GM18517 (cell line): Measurements from ENCODE around the gene RASSF1.
"Not testable (repeated sequence)": the region's sequence is repeated elsewhere in the genome, so short reads cannot be mapped to it uniquely, and the experiment has no call there.

Source experiments
- ATAC-seq: cut with Tn5 transposase; IDR thresholded peaks from one replicate; pipeline ENCODE4 v1.9.1; 2021; ENCODE audit warnings: mild to moderate bottlenecking, moderate library complexity; ENCODE audit not compliant: unreplicated experiment

RASSF1 gene

DNA sequence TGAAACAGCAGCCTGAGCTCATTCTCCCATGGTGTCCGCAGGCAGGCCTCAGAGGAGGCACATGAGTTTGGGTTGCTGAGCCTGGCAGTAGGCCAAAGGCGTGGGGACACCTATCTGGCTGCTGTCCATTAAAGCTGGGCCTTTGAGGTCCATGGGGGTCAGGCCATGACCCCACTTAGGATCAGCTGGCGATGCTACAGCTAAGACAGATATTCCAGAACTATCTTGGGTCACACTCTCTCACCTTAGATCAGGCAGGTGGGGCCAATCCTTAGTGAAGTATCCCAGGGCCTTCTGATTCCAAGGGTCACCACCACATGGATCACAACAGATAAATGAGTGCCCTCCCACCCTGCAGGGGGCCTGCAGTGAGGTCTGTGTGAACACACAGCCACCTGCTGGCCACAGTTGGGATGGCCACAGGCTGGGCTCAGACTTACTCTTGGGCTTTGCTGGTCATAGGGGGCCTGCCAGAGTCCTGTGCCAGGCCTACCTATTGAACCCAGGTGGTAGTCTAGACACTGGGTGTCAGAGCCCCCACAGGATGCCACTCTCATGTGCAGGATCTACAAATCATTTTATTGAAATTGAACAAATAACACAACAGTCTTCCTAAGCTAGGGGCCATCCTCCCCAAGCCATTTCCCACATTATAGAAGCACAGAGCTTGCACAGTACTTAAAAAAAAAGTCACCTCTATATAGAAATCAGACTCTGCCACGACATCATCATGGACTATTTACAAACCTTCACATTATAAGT lies 16.1 kb downstream of the RASSF1 start:
- ATAC-seq = no peak

DNA sequence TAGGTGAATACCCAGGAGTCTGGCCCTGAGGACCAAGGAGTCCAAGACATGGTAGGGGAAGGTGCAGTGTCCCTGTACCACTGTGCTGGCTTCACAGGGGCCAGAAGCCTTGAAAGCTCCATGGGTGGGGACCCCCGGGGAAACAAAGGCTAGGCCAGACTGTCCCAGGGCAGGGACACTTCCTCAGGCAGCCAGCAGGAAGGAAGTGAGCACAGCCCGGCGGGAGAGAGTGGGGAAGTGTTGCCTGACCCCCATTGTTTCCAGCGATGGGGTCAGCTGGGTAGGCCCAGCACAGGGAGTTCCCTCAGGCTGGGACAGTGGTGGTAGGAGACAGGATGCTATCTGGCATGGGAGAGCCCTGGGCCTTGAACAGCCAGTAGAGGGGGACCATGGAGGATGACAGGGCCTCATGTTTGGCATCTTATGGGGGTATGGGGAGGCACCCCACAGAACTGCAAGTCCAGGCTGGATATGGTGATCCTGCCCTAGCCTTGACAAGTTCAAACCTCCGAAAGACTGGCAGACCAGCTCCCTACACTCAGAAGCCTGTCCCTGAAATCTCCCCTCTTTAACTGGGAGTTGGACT lies 16.9 kb downstream of the RASSF1 start:
- ATAC-seq = no peak

DNA sequence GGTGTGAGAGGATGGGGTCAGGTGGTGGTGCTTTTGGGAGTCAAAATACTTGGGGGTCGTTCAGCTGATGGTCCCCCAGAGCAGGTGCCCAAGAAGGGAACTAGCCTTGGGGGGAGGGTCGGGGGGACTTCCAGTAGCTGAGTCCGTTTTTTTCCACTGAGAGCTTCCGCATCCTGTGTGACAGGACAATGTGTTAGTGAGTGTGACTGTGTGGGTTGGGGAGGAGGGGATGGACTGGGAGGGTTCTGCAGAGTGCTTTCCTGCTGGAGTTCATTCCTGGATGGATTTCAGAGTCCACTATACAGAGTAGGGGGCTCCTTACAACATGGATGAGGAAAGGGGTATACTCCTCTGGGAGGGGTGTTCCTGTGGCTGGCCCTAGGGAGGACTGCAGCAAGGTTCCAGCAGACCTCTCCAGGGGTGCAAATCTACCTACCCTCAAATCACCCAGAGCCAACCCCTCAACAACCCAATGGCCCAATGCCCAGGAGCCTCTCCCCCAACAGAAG lies 17.5 kb downstream of the RASSF1 start:
- ATAC-seq = no peak

DNA sequence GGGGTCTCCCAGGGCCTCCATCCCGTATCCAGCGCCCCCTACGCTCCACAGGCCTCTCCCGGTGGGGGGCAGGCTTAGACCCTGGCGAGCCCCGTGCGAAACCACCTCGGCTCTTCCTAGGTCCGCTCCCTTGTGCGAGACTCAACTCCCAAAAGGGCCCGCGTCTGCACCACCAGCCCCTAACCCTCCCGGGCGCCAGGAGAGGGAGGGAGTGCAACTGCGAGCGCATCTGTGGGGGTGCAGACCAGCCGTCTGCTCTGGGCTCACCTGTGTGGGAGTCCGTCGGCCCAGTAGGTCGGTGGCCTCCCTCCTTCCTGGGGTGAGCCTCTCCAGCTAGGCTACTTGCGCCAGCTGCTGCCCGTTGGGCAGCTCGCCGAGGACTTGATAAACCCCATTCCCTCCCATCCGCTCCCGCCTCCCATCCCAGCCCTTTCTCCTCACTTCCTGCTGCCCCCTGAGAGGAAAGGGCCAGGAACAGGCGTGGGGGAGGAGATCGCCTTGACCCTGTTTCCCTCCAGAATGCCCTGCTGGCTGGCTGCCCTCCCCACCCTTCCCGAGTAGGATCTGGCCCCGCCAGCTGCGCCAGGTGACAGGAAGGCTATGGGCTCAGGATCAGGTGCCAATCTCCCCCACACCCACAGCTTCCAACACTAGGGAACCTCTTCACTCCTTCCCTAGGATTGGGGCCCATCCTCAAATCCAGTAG lies 18.1 kb downstream of the RASSF1 start, which contains the start of gene HYAL2:
Gene HYAL2 (minus strand): TSS at position 360 of the 706 bp plus-strand sequence. CDS start 2,256 bp downstream, outside the sequence.
- no peak for ATAC-seq

DNA sequence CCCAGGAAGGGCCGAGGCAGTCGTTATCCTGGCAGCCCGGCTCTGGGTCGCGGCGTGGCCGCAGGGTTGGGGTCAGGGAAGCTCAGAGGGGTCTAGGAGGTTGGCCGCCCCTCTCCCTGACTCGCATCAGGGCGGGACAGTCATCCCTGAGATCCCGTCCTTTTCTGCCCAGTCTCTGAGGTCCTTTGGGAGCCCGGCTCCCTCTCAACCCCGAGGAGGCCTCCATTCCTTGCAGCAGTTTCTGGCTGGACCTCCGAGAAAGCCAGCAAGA lies 18.6 kb downstream of the RASSF1 start:
- ATAC-seq = no peak

DNA sequence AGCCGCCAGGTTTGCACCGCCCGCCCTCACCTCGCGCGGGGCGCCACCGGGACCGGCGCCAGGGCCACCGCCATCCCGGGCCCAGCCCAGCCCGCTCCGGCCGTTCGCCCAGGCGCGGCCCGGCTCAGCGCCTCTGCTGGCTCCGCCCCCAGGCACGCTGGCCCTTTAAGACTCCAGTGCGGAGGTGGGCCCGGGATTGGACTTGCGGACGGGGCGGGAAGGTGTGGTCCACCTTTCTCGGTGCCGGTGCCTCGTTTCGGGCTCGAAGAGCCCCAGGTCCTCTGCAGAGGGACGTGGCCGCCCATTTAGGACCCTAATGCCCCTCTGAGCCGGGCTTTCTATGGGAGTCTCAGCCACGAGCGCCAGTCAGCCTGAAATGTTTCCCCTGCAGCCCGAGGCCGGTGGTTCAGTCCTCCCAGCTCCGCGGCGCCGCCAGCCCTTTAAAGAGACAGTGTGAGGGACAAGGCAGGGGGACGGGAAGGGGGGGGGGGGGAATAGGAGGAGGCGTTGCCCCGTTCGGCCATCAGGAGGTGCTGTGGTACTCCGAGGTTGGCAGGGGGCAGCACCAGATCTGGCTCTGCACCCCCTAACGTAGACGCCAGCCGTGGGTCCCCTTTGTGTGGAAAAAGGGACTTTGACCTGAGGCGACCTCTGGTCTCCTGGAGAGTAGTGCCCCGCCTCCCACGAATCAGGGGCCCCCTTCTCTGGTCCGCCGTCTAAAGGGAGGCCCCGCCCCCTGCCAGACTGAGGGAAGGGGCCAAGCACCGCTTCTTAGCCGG lies 19.1 kb downstream of the RASSF1 start:
- peak; percentile 65 for ATAC-seq

DNA sequence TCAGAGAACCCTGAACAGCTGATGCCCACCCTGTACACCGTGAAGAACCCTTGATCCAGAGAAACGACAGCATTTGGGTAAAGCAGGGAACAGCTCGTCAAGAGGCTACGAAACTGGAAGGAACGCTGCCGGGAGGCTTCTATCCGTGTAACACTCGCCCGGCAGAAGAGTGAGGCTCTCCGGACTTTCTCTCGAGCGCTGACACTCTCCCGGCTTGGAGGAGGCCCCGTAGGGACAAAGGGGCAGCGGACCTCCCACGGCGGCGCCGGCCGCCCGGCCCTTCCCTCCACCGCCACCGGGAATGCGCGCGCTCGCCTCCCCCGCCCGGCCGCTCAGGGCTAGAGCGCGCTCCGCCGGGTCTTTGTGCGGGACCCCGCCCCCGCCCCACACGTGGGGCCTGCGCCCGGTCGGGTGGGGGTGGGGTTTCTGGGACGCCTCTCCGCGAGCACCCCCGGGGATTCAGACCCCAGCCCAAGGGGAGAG lies 19.7 kb downstream of the RASSF1 start:
- ATAC-seq = peak; percentile 48

DNA sequence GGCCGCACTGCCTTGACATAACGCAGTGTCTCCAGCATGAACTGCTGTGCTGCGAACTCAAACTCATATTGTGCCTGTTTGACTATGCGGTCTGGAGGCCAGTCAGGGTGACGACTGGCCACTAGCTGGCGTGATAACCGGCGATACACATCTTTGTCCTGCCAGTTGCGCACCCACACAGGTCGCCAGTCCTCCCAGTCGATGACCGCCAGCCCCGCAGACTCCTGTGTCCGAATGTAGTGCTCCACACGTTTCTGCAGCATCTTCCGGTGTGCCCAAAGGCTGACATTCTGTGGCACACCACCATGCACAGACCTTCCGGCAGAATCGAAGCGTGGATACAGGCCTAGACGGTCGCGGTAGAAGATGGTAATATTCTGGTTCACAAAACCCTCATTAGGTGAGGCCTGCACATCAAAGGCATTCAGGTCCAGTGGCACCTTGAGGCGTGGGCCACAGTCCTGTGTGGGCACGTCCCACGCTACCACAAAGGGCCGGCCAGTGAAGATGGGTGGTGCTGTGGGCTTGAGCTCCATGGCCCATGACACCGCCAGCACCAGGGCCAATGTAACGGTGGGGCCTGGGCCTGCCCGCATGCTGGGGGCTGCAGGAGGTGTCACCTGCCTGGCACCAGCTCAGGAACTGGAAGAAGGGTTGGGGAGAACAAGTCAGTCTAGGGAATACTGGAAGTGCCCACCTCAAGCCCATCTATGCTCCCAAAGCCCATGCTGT lies 20.6 kb downstream of the RASSF1 start:
- ATAC-seq = no peak

DNA sequence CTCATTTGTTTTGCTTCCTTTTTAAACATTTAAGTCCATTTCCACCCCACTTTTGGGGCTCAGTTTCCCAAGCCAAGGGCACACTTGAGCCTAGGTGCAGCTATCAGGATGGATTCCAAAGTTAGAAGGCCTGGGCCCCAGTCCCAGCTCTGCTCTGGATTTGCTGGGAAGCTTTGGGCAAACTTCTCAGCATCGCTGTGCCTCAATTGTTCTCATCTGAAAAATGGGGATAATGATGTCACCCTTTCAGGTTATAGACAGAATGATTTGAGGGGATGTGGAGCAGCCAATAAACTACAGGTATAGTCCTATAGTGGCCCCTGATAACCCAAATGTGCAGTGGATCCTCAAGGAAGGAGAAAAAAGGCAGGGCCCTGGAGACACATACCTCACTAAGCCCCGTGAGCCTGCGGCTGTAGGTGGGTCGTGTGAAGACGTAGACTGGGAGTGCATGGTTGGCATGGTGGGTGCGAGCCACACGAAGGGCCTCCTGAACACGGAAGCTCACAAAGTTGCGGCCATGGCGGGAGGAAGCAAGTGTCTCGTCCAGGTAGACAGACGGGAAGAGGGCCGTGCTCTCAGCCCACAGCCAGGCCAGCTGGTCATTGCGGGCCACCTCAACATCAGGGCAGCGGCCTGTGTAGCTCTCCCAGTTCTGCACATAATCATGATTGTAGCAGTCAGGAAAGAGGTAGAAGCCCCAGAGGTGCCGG lies 21.3 kb downstream of the RASSF1 start:
- no peak for ATAC-seq

DNA sequence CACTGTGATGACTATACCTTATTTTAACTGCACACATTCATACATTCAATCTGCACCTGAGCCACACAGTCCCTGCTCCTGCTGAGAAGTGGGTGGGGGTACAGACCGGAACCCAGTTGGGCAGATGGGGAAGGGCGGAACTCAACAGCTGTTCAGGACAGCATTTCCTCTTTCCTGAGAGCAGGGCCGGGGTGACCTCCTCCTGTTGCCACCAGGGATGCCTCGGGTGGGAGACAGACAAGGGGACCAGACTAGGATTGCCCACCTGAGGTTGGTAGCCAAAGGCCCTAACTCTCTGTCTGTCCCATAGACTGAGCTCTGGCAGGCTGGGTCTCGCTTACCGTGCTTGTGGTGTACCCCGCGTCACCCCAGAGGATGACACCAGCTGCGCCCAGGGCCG lies 22.0 kb downstream of the RASSF1 start:
- no peak for ATAC-seq

DNA sequence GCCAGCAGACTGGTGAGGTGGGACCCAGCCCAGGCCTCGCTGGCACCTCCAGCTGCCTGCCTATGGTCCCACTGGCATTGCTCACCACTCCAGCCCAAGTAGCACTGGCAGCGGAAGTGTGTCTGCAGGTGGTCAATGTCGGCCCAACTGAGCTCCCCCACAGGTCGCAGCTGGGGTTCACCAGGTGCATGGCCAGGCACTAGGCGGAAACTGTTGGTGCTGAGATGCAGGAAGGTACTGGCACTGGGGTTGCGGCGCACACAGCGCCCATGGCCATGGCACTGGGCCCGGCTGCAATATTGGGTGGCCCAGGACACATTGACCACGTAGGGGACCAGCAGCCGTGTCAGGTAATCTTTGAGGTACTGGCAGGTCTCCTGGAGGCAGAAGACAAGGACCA lies 22.5 kb downstream of the RASSF1 start:
- no peak for ATAC-seq

DNA sequence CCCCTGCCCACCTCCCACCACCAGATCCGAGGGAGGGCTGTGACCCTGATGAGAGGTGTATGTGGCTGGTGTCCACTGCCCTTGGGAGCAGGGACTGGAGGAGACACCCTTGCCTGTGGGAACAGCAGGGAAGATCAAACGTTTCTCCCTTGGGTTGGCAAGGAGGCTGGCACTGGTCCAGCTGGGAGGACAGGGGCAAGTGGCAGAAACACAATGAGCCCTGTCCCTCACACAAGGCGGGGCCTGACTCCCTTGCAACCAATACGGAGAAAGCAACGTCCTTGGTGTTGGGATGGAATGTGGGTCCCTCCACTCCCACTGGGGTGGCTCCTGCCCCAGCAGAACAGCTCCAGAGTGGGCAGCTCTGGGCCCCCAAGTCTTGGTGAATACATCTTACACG lies 23.3 kb downstream of the RASSF1 start:
- no peak for ATAC-seq

DNA sequence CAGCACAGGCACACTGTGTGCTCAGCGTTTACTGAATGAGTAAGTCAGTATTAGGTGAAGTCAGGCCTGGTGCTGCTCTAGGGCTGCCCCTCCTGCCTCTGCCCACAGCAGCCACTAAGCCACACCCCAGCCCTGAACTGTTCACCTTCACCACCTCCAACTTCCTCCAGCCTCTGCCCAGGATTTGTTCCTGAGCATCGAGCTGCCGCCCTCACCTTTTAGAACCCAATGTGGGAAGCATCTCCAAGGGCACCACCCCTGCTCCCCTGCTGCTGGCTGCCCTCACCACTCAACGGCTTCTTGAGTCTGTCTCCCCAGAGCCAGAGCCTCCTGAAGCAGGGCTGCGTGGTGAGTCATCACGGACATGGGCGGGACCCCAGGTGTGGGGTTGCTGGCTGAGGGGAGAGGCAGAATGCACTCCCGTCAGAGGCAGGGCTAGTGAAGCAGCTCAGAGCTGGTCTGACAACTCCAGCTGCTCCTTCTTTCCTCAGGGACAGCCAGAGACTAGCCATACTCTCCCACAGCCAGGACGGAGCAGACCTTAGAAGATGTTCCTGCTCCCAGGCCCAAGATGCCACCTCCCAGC lies 23.9 kb downstream of the RASSF1 start:
- no peak for ATAC-seq

DNA sequence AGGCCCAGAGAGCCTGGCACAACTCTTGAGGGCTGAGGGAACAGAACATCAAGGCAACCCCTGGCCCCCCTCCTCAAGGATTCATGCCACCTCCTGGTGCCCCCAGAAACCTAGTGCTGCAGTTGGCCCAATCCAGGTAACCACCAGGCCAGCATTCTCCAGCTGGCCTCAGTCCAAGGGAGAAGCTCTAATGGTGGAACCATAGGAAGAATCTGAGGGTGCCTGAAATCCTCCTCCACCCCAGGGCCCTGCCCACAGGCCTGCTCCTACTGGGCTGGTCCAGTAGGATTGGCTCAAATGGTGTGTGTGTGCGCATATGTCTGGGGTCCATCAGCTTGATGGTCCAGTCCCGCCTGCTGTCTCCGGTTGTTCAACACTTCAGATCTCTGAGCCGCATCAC lies 25.8 kb downstream of the RASSF1 start:
- no peak for ATAC-seq

DNA sequence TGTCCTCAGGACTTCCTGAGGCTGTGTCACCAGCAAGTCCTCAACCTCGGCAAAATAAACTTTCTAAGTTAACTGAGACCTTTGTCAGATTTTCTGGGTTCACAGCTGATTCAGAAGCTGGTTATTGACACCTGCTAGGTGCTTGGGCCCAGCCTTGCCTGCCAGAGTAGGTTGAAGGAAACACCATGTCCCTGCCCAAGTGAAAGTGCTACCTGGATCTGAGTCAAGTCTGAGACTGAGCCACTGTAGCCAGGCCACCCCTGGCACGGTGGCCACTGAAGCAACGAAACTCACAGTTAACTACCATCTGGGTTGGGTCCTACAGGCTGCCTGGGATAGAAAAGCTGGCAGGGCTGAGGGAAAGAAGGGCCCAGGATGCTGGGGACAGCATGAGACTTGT lies 26.3 kb downstream of the RASSF1 start:
- no peak for ATAC-seq

DNA sequence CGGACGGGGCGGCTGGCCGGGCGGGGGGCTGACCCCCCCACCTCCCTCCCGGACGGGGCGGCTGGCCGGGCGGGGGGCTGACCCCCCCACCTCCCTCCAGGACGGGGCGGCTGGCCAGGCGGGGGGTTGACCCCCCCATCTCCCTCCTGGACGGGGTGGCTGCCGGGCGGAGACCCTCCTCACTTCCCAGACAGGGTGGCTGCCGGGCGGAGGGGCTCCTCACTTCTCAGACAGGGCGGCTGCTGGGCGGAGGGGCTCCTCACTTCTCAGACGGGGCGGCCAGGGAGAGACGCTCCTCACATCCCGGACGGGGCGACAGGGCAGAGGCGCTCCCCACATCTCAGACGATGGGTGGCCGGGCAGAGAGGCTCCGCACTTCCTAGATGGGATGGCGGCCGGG lies 28.6 kb downstream of the RASSF1 start:
- not testable (repeated sequence) for ATAC-seq

DNA sequence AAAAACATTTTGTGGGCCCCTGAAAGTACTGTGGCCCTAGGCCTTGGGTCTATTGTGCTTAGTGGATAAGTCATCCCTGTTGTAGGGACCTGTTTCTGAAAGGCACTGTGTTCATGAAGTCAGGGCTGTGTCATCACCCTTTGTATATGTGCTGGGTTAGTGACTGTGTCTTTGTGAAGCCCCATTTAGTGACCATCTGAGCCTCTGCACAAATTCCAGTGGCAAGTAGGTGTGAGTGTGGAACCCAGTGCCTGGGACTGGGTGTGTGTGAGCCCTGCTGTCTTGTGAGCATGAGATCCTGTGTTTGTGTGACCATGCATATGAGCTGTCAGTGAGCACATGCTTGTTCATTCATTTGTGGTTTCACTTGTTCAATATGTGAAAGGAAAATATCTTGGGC lies 36.0 kb downstream of the RASSF1 start:
- no peak for ATAC-seq

DNA sequence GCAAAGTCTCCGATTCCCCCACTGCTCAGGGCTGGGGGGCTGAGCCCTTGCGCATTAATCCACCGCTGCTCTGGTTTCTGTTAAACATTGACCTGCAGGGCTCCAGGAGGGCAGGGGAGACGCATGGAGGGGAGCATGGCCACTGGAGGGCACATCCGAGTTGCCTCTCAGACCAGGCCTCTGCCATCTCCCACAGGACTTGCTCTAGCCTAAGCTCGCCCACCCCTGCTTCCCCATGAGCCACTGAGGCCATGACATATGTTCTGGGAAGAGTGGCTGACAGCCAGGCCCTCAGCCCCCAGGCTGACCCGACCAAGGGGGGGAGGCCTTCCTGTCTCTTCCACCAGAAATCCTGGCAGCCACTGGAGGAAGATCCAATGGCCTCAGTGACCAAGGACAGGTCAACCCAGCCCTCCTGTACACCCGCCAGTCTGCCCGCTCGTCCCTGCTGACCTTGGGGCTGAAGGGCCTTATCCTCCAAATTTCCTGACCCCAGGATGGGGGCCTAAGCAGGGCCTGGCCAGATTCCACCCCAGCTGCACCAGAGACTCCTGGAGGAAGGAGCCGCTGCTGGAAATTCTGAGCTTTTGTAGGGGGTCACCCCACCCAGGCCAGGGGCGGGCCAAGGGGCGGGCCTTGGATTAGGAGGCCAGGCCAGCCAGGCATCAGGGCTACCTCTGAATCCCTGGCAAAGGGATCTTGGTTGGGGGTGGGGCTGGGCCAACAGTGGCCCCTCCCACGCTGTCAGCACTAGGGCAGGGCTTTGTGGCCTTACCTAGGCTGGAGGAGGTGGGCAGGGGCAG lies 37.4 kb downstream of the RASSF1 start, which contains the start of gene HYAL1:
Gene HYAL1 (minus strand): TSS at position 562 of the 803 bp plus-strand sequence. CDS start 618 bp downstream, outside the sequence.
- ATAC-seq = no peak
